GM13977 (cell line): Measurements from ENCODE around the gene VEPH1.

Experiments
- DNase-seq: peaks from one replicate; pipeline ENCODE4 v3.0.0; 2012; ENCODE audit warnings: low spot score
- CTCF ChIP-seq: IDR thresholded peaks from 2 replicates; pipeline ENCODE4 v1.5.1; 2012; ENCODE audit warnings: mild to moderate bottlenecking, control low read depth; ENCODE audit not compliant: insufficient read depth; ENCODE audit errors: extremely low read depth, missing control alignments
- in situ Hi-C: fragments of 300-500 bp; cut with MboI; formaldehyde crosslinking; loops from one replicate; pipeline ENCODE4 v1.12.0; 2022; ENCODE audit warnings: low sequenced_read_pairs, low pct_unique_long_range_greater_than_20kb, mixed read lengths, inconsistent platforms; ENCODE audit not compliant: unreplicated experiment

Gene VEPH1

GRCh38 chr3:157523814-157524213 lies 20.6 kb upstream of the VEPH1 start:
- DNase-seq: no peak
- in situ Hi-C loops: no loop called here
- no peak for TF ChIP-seq CTCF

DNA sequence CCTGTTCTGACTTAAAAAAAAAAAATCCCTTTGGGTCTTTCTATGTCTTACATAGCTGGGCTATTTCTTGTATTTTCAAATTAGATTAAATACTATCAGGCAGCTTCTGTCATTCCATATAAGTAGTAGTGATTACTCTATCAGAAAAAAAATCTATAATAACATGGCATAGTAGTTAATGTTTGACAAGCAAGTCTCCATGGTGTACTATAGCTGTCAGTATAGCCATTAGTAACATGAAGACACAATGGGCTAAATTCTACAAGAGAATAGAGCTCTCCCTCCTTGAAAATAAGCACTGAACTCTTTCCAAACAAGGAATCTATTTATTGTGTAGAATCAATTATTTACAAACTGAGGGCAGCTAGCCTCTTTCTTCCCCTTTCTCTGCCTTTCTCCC lies 19.4 kb upstream of the VEPH1 start:
- TF ChIP-seq CTCF: no peak
- in situ Hi-C loops: no loop called here
- no peak for DNase-seq

GRCh38 chr3:157520485-157521150 lies 17.4 kb upstream of the VEPH1 start:
- DNase-seq: no peak
- in situ Hi-C loops: no loop called here

GRCh38 chr3:157518881-157519280 lies 15.7 kb upstream of the VEPH1 start:
- no peak for TF ChIP-seq CTCF

More at GRCh38 chr3:157520485-157521150, 17.4 kb upstream of the VEPH1 start:
- TF ChIP-seq CTCF: no peak

DNA sequence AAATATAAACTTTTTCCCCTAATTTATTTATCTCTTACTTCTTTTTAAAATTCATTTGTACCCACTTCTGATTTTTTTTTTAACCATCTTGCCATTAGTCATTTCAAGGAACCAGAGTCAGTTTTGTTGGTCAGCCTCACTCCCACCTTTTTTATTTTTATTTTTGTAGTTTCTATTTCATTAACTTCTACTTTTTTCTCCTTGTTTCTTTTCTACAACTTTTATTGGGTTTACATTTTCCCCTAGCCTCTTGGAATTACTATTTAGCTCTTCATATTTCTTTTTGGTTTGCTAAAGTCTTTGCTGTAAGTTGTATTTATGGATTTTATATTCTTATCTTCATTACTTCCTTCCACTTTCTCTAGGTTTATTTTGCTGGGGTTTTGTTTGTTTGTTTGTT lies 13.7 kb upstream of the VEPH1 start:
- TF ChIP-seq CTCF: no peak
- in situ Hi-C loops: no loop called here
- DNase-seq: no peak

More at GRCh38 chr3:157518881-157519280, 15.7 kb upstream of the VEPH1 start:
- in situ Hi-C loops: no loop called here
- no peak for DNase-seq

DNA sequence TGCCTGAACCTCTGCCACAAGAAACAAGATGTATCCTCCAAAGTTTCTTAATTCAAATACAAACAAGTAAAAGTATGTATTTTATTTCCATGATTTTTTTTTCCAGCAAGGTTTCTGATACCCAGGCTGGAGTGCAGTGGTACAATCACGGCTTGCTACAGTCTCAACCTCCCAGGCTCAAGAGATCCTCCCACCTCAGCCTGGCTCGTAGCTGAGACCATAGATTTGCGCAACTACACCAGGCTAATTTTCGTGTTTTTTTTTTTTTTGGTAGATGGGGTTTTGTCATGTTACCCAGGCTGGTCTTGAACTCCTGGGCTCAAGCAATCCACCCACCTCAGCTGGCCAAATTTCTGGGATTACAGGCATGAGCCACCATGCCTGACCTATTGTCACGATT lies 12.2 kb upstream of the VEPH1 start:
- no peak for DNase-seq
- in situ Hi-C loops: no loop called here
- no peak for TF ChIP-seq CTCF
